ENCODE data around the gene LETM1.

DNA sequence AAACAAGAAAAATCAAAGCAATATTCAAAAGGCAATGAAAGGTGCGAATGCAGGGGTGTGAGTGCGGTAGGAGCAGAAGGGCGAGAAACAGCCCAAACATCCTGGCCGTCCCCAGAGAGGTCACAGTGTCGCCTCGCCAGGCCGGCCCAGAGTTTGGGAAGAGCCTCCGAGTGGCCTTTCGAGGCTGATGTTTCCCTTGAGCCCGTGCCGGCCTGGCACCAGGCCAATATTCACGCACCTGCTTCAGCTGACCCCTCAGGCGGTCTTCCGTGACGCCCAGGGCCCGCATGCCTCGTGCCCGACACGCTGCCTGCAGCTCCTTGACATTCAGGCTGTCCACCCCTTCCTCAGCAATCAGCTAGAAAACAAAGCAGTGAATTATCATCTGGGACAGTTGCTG is 30.6 kb downstream of the LETM1 start:
- TF ChIP-seq, protein P1, sequence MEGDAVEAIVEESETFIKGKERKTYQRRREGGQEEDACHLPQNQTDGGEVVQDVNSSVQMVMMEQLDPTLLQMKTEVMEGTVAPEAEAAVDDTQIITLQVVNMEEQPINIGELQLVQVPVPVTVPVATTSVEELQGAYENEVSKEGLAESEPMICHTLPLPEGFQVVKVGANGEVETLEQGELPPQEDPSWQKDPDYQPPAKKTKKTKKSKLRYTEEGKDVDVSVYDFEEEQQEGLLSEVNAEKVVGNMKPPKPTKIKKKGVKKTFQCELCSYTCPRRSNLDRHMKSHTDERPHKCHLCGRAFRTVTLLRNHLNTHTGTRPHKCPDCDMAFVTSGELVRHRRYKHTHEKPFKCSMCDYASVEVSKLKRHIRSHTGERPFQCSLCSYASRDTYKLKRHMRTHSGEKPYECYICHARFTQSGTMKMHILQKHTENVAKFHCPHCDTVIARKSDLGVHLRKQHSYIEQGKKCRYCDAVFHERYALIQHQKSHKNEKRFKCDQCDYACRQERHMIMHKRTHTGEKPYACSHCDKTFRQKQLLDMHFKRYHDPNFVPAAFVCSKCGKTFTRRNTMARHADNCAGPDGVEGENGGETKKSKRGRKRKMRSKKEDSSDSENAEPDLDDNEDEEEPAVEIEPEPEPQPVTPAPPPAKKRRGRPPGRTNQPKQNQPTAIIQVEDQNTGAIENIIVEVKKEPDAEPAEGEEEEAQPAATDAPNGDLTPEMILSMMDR (conservative IDR thresholded peaks at IDR 0.05; ENCODE audit: low read depth in 2 of 2) = no peak
- no peak for TF ChIP-seq POLR2AphosphoS5 (IDR thresholded peaks at IDR 0.05; ENCODE audit: low read depth)
- TF ChIP-seq EZH2phosphoT487 (IDR thresholded peaks at IDR 0.05; ENCODE audit: unreplicated experiment) = no peak
- no peak for TF ChIP-seq EZH2 (IDR thresholded peaks at IDR 0.05; ENCODE audit: low read depth, unreplicated experiment)
- TF ChIP-seq, protein P2, sequence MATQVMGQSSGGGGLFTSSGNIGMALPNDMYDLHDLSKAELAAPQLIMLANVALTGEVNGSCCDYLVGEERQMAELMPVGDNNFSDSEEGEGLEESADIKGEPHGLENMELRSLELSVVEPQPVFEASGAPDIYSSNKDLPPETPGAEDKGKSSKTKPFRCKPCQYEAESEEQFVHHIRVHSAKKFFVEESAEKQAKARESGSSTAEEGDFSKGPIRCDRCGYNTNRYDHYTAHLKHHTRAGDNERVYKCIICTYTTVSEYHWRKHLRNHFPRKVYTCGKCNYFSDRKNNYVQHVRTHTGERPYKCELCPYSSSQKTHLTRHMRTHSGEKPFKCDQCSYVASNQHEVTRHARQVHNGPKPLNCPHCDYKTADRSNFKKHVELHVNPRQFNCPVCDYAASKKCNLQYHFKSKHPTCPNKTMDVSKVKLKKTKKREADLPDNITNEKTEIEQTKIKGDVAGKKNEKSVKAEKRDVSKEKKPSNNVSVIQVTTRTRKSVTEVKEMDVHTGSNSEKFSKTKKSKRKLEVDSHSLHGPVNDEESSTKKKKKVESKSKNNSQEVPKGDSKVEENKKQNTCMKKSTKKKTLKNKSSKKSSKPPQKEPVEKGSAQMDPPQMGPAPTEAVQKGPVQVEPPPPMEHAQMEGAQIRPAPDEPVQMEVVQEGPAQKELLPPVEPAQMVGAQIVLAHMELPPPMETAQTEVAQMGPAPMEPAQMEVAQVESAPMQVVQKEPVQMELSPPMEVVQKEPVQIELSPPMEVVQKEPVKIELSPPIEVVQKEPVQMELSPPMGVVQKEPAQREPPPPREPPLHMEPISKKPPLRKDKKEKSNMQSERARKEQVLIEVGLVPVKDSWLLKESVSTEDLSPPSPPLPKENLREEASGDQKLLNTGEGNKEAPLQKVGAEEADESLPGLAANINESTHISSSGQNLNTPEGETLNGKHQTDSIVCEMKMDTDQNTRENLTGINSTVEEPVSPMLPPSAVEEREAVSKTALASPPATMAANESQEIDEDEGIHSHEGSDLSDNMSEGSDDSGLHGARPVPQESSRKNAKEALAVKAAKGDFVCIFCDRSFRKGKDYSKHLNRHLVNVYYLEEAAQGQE (IDR thresholded peaks at IDR 0.05; ENCODE audit: unreplicated experiment) = no peak

Measured in GM23338 (cell line).